Measurements from ENCODE around the gene PDE11A.

DNA sequence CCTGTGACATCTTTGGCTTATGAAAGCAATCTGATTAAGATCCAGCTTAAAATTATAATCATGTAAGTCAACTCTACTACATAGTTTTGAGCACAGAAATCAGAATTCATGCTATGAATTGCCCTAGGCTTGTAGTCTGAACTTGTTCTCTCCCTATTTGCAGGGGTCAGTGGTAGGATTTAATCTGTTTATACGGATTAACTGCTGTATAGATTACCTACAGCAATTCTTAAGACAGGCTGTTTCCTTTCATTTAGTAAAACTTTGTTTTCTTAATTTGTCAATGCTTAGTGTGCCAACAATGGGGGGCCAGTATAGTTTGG is 287.9 kb downstream of the PDE11A start:
- TF ChIP-seq, protein P1, sequence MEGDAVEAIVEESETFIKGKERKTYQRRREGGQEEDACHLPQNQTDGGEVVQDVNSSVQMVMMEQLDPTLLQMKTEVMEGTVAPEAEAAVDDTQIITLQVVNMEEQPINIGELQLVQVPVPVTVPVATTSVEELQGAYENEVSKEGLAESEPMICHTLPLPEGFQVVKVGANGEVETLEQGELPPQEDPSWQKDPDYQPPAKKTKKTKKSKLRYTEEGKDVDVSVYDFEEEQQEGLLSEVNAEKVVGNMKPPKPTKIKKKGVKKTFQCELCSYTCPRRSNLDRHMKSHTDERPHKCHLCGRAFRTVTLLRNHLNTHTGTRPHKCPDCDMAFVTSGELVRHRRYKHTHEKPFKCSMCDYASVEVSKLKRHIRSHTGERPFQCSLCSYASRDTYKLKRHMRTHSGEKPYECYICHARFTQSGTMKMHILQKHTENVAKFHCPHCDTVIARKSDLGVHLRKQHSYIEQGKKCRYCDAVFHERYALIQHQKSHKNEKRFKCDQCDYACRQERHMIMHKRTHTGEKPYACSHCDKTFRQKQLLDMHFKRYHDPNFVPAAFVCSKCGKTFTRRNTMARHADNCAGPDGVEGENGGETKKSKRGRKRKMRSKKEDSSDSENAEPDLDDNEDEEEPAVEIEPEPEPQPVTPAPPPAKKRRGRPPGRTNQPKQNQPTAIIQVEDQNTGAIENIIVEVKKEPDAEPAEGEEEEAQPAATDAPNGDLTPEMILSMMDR (IDR thresholded peaks at IDR 0.05; ENCODE audit: insufficient read depth, low read length, poor library complexity, severe bottlenecking) = no peak
- TF ChIP-seq EZH2phosphoT487 (conservative IDR thresholded peaks at IDR 0.05; ENCODE audit: low read length) = no peak

Measured in SU-DHL-6 (cell line).